IPS DF 6.9 (cell line): Measurements from ENCODE around the gene VAV3.
A peak's percentile ranks its signal among the peaks of the same experiment; 100 is the strongest.
"Not testable (repeated sequence)": the region's sequence is repeated elsewhere in the genome, so short reads cannot be mapped to it uniquely, and the experiment has no call there.

Experiments used
- DNase-seq: peaks from one replicate; pipeline ENCODE4 v3.0.0-alpha.2; 2013; ENCODE audit warnings: low read depth, low spot score
- H3K27ac ChIP-seq: one replicate; pipeline ENCODE4 v1.5.1; 2013; ENCODE audit warnings: low read length, control low read depth
- H3K27me3 ChIP-seq: 2 replicates; pipeline ENCODE4 v1.6.1; 2013; ENCODE audit warnings: mild to moderate bottlenecking, low read length; ENCODE audit not compliant: control insufficient read depth, insufficient read depth
- H3K36me3 ChIP-seq: 2 replicates; pipeline ENCODE4 v1.6.1; 2013; ENCODE audit warnings: low read length; ENCODE audit not compliant: control insufficient read depth, insufficient read depth
- H3K4me1 ChIP-seq: 2 replicates; pipeline ENCODE4 v1.6.1; 2013; ENCODE audit warnings: low read length; ENCODE audit not compliant: control insufficient read depth, insufficient read depth
- H3K4me3 ChIP-seq: 2 replicates; pipeline ENCODE4 v1.5.1; 2013; ENCODE audit warnings: mild to moderate bottlenecking, low read length
- H3K9me3 ChIP-seq: 2 replicates; pipeline ENCODE4 v1.6.1; 2013; ENCODE audit warnings: low read length, inconsistent platforms; ENCODE audit not compliant: control insufficient read depth, insufficient read depth
- WGBS: extraction: QIAGEN DNeasy Blood & Tissue Kit; methylation state at CpG from one replicate; pipeline ENCODE4 v1.1.7; 2013; ENCODE audit warnings: mixed read lengths, missing lambda C conversion rate; ENCODE audit not compliant: insufficient read length, insufficient coverage; 5-methylcytosine and 5-hydroxymethylcytosine counted together

VAV3 gene

GRCh38 chr1:107871259-107871658, 93.7 kb downstream of the VAV3 start:
- H3K36me3 ChIP-seq: no peaks in the 10 kb centered on the region
- H3K27me3 ChIP-seq: no peaks in the 10 kb centered on the region
- no peak overlapping the region for H3K4me3 ChIP-seq
- no peak overlapping the region for H3K27ac ChIP-seq
- H3K9me3 ChIP-seq: no peaks in the 10 kb centered on the region
- peaks cover 2% of the 10 kb centered on the region; the same call in 1 of the 2 replicates for H3K4me1 ChIP-seq
- no peak for DNase-seq
- WGBS: no CpG with 5 or more reads among the region's 2 CpGs

GRCh38 chr1:107870696-107871095, 94.3 kb downstream of the VAV3 start:
- no peaks in the 10 kb centered on the region for H3K27me3 ChIP-seq
- H3K27ac ChIP-seq: no peak overlapping the region
- no peaks in the 10 kb centered on the region for H3K36me3 ChIP-seq
- no peak overlapping the region for H3K4me3 ChIP-seq
- WGBS: no CpG with 5 or more reads among the region's 3 CpGs
- DNase-seq: no peak
- H3K9me3 ChIP-seq: no peaks in the 10 kb centered on the region
- peaks cover 2% of the 10 kb centered on the region; the same call in 1 of the 2 replicates for H3K4me1 ChIP-seq

- no peaks in the 10 kb centered on the region for H3K9me3 ChIP-seq
- H3K4me3 ChIP-seq: no peak overlapping the region
- no peaks in the 10 kb centered on the region for H3K36me3 ChIP-seq
- H3K27ac ChIP-seq: no peak overlapping the region
- DNase-seq: no peak
- peaks cover 2% of the 10 kb centered on the region; the same call in 1 of the 2 replicates for H3K4me1 ChIP-seq
- WGBS: no CpG with 5 or more reads among the region's 1 CpG
- H3K27me3 ChIP-seq: no peaks in the 10 kb centered on the region
Observed at GRCh38 chr1:107867897-107868296, 97.1 kb downstream of the VAV3 start.

- Histone ChIP-seq H3K9me3 (no peaks in the 10 kb centered on the region), H3K27me3 (no peaks in the 10 kb centered on the region), H3K27ac (no peak overlapping the region), H3K36me3 (no peaks in the 10 kb centered on the region), H3K4me1 (peaks cover 2% of the 10 kb centered on the region; the same call in 1 of the 2 replicates), H3K4me3 (no peak overlapping the region)
- DNase-seq: peak; percentile 75
- WGBS: no CpG with 5 or more reads among the region's 2 CpGs
Observed at GRCh38 chr1:107867422-107867821, 97.6 kb downstream of the VAV3 start.

GRCh38 chr1:107866870-107867269, 98.1 kb downstream of the VAV3 start:
- no peaks in the 10 kb centered on the region for H3K9me3 ChIP-seq
- H3K27me3 ChIP-seq: no peaks in the 10 kb centered on the region
- no peak overlapping the region for H3K27ac ChIP-seq
- no peak for DNase-seq
- no peak overlapping the region for H3K4me3 ChIP-seq
- H3K4me1 ChIP-seq: peaks cover 2% of the 10 kb centered on the region; the same call in 1 of the 2 replicates
- H3K36me3 ChIP-seq: no peaks in the 10 kb centered on the region

- WGBS: no CpG with 5 or more reads among the region's 1 CpG
- DNase-seq: no peak
- Histone ChIP-seq H3K4me1 (peaks cover 2% of the 10 kb centered on the region; the same call in 1 of the 2 replicates), H3K27ac (no peak overlapping the region), H3K4me3 (no peak overlapping the region), H3K36me3 (no peaks in the 10 kb centered on the region), H3K9me3 (no peaks in the 10 kb centered on the region), H3K27me3 (no peaks in the 10 kb centered on the region)
Observed at GRCh38 chr1:107865627-107866026, 99.4 kb downstream of the VAV3 start.

GRCh38 chr1:107863342-107863741, 101.6 kb downstream of the VAV3 start:
- no peak overlapping the region for H3K27ac ChIP-seq
- H3K4me1 ChIP-seq: peaks cover 2% of the 10 kb centered on the region; the same call in 1 of the 2 replicates
- no peaks in the 10 kb centered on the region for H3K9me3 ChIP-seq
- no peak for DNase-seq
- no CpG with 5 or more reads among the region's 4 CpGs for WGBS
- no peaks in the 10 kb centered on the region for H3K27me3 ChIP-seq
- H3K4me3 ChIP-seq: no peak overlapping the region
- no peaks in the 10 kb centered on the region for H3K36me3 ChIP-seq

GRCh38 chr1:107862064-107862463, 102.9 kb downstream of the VAV3 start:
- no peak overlapping the region for H3K27ac ChIP-seq
- H3K36me3 ChIP-seq: no peaks in the 10 kb centered on the region
- H3K4me3 ChIP-seq: no peak overlapping the region
- DNase-seq: no peak
- H3K9me3 ChIP-seq: no peaks in the 10 kb centered on the region
- WGBS: no CpG with 5 or more reads among the region's 2 CpGs
- H3K27me3 ChIP-seq: no peaks in the 10 kb centered on the region
- H3K4me1 ChIP-seq: no peaks in the 10 kb centered on the region

- Histone ChIP-seq H3K27me3 (no peaks in the 10 kb centered on the region), H3K4me1 (peaks cover 3% of the 10 kb centered on the region), H3K4me3 (no peak overlapping the region), H3K9me3 (no peaks in the 10 kb centered on the region), H3K27ac (no peak overlapping the region), H3K36me3 (no peaks in the 10 kb centered on the region)
- WGBS: no CpG with 5 or more reads among the region's 5 CpGs
- DNase-seq: no peak
Observed at GRCh38 chr1:107858323-107858722, 106.7 kb downstream of the VAV3 start.

GRCh38 chr1:107851418-107851817, 113.6 kb downstream of the VAV3 start:
- Histone ChIP-seq H3K9me3 (no peaks in the 10 kb centered on the region), H3K27ac (no peak overlapping the region), H3K4me1 (peaks cover 3% of the 10 kb centered on the region), H3K36me3 (no peaks in the 10 kb centered on the region), H3K27me3 (no peaks in the 10 kb centered on the region), H3K4me3 (no peak overlapping the region)
- no peak for DNase-seq

- H3K4me3 ChIP-seq, H3K27ac ChIP-seq, H3K27me3 ChIP-seq, DNase-seq, H3K9me3 ChIP-seq, H3K4me1 ChIP-seq, H3K36me3 ChIP-seq: not testable (repeated sequence)
- WGBS: no CpG with 5 or more reads among the region's 7 CpGs
Observed at GRCh38 chr1:107844541-107845194, 120.3 kb downstream of the VAV3 start.
